ENCODE measurements around the gene DCHS2.

Gene DCHS2

DNA sequence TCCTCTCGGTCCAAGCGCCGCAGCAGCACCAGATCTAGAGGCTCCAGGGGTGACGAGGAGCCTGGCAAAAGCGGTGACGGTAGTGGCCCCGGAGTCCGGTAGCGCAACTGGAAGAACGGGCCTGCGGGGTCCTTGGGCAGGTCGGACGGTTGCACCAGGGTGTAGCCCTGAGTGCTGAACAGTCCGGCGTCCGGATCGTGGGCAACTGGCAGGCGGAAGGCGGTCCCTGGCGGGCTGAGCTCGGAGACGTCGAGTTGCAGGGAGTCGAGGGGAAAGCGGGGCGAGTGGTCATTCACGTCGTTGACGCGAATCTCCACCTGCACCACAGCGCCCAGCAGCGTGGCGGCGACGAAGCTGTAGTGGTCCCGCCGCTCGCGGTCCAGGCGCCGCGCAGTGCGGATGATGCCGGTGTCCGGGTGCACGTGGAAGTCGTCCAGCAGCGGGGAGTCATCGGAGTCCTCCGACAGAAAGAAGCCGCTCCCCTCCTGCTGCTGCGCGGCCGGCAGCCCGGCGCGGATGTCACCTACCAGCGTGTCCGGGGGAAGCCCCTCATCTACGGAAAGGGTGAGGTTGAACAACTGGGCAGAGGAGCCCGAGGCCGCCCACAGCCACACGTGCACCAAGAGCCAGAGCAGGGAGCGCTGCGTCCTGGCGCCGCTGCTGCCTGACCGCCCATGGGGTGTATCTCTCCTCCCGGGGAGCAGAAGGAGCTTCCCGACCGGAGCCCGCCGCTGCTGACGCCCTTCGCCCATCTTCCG, 837 bp downstream of the DCHS2 start:
- no peak for DNase-seq (ENCODE audit: low spot score)

GRCh38 chr4:154490234-154490582, 1.4 kb downstream of the DCHS2 start:
- no peak for DNase-seq (ENCODE audit: low spot score)

GRCh38 chr4:154489558-154490233, 1.9 kb downstream of the DCHS2 start:
- DNase-seq (ENCODE audit: low spot score), result no peak

- DNase-seq (ENCODE audit: low spot score), result no peak
These were observed 4.5 kb downstream of the DCHS2 start for GRCh38 chr4:154487145-154487544.

DNA sequence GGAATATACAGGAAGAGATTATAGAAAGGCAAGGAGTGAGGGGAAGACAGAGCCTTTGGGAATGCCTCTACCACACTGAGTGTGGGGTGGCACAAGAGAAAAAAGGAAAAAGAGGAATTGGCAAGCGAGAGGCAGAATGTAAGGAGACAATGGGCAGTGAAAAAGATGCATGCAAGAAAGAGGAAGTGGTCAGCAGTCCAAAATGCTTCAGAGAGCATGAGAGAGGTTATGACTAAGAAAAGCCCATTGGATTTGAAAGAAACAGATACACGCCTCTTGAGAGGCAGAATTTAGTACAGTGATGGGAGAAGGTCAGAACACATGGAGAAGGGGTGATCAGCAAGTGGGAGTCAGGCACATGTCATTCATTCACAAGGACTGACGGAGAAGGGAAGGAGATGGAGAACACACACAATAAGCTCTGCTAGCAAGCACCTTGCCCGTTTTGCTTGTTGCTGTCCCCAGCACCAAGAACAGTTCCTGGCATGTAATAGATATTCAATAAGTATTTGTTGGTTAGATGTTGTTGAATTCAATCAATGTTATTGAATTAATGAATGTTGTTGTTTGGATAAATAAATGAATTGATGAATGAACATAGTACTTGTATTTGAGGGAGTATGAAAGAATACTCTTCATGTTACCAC, 6.3 kb downstream of the DCHS2 start:
- no peak for DNase-seq (ENCODE audit: low spot score)

GRCh38 chr4:154478547-154478946, 13.1 kb downstream of the DCHS2 start:
- DNase-seq (ENCODE audit: low spot score), result no peak

DNA sequence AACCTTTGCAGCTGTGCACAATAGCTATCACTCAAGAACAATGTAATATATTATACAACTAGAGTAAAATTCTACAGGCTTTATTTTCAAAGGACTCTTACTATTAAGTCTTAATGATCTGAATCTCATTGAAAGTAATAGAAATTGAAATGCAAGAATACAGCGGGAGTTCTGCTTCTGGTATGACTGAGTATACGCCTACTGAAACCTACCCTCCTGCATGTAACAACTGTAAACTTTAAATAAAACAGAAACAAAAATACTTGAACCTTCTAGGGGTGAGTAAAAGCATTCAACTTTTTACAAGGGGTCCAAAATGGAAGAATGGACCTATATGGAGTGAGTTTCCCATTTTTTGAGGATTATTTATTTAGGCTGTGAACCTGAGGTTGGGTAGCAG, 13.5 kb downstream of the DCHS2 start:
- no peak for DNase-seq (ENCODE audit: low spot score)

DNA sequence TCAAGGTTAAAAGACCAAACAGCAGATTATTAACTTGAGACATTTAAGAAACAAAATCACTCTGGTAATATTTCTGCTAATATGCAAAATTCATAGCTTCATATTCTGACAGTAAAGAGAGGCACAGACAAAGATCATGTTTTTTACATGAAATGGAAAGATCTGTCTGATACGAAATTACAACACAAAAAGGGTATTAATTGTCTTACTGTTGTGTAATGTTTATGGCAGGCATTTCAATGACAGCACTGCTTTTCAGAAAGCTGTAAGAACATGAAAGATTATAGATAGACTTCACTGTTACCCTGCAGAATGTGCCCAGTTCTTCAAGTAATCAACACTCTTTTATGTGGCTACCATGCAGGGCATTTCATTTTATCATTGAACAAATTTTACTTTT, 15.4 kb downstream of the DCHS2 start:
- no peak for DNase-seq (ENCODE audit: low spot score)

DNA sequence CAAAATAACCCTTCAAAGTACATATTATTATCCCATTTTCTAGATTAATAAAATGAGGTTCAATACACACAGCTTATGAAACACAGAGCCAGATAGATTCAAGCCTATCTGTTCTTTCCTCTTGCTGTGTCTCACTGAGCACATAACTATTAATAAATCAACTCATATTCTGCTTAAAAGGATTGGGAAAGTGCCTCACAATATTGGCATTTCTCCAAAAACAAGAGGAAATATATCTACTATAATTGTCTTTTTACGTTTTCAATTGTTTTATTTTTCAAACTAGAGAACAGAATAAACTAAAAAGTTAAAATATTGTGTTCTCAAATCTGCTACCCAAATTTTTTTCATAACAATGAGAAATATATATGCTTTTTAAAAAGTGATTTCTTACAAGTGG, 15.8 kb downstream of the DCHS2 start:
- DNase-seq (ENCODE audit: low spot score), result no peak

GRCh38 chr4:154473497-154473896, 18.1 kb downstream of the DCHS2 start:
- DNase-seq (ENCODE audit: low spot score), result no peak

- no peak for DNase-seq (ENCODE audit: low spot score)
These were observed 18.7 kb downstream of the DCHS2 start for GRCh38 chr4:154472858-154473257.

DNA sequence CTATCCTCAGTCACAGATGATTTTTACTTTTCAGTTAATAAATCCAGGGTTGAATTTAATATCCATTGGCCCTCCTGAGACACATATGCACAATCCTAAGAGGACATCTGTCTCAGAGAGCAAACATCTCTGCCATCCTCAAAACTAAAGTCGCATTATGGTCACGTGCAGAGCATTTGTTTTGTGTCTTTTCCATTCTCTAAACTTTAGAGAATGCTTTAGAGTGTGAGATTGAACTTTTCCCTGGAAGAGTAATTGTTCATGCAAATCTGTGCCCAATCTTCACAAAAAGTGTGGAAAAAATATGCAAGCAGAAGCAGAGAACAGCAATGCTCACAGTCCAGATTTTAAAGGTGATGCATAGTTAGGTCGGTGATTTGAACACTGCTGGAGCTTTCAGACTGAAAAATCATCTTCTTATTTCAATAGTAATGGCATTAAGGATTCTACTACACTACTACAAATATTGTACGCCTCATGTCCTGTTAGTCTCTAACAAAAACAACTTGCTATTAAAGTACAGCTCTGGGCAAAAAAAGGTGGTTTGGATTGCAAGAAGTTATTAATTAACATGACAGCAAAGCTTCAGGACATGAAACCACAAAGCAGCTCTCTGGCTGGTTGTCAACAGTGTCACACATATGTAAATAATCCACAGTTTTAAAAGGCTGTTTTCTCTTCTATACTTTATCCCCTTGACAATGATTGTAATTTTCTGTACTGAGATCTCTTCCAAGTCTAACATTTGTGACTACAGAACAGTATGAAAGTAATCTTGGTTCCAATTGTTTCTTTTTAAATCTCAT, 19.9 kb downstream of the DCHS2 start:
- DNase-seq (ENCODE audit: low spot score), result no peak

- no peak for DNase-seq (ENCODE audit: low spot score)
These were observed 20.6 kb downstream of the DCHS2 start for GRCh38 chr4:154471032-154471431.

- DNase-seq (ENCODE audit: low spot score), result no peak
These were observed 23.7 kb downstream of the DCHS2 start for GRCh38 chr4:154467886-154468285.

DNA sequence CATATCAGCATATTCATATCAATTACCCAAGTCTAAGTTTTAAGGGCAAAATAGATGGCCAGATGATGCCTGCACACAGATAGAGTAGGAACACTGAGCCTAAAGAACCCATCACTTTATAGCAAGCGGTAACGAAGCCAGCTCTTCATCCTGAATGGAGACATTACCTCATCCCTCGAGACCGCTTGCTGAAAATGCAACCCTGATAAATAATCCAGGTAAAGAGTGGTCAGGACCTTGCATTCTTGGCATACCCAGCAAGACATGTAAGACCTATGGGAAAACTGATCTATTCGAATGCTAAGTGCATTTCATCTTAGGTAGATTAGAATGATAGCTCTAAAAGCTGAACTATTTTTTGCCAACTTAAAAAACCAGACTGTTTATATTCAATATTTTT, 25.3 kb downstream of the DCHS2 start:
- DNase-seq (ENCODE audit: low spot score), result no peak

DNA sequence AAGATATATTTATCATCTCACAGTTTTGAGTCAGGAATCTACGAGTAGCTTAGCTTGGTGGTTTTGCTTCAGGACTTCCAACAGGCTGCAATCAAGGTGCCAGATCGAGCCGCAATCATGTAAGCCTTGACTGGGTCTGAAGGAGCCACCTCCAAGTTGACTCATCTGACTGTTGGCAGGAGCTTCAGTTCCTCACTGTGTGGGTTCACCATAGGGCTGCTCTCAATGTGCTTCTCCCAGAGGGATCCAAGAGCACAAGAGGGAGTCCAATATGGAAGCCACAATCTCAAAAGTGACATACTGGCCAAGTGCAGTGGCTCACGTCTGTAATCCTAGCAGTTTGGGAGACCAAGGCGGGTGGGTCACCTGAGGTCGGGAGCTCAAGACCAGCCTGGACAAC, 26.5 kb downstream of the DCHS2 start:
- no peak for DNase-seq (ENCODE audit: low spot score)

- no peak for DNase-seq (ENCODE audit: low spot score)
These were observed 26.9 kb downstream of the DCHS2 start for GRCh38 chr4:154464654-154465053.

GRCh38 chr4:154462081-154462810, 29.4 kb downstream of the DCHS2 start:
- DNase-seq (ENCODE audit: low spot score), result no peak

DNA sequence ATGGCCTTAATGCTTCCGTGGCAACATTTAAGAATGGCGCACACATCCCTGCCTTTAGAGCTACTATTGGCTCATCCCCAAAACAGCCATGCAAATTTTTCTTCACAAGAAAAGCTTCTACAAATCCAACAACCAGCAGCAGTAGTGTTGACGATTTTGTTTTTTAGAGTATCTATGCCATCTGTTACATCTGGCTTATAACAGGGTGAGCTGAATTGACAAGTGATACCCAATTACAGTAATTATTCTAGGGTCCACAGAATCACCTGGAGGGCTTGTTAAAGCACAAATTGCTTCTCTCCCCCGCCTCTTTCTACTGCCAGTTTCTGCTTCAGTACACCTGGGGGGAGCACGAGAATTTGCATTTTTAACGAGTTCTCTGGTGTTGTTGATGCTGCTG, 34.1 kb downstream of the DCHS2 start:
- no peak for DNase-seq (ENCODE audit: low spot score)

DNA sequence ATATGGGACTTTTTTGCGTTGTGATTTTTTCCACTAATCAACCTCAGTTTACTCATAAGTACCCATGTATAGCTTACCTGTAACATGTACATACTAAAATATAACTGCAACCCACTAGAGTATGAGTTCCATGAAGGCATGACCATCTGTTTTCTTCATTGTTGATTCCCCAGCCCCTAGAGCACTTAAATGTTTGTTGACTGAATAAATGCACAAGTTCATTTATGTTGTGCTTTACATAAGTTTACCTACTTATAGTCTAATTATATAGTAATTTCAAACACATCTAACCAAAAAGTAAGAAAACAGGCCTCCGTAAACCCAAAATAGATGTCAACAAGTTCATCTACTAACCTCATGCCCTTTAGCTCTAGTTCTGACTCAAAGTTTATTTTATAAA, 34.7 kb downstream of the DCHS2 start:
- no peak for DNase-seq (ENCODE audit: low spot score)

GRCh38 chr4:154456240-154456639, 35.4 kb downstream of the DCHS2 start:
- DNase-seq (ENCODE audit: low spot score), result no peak

DNA sequence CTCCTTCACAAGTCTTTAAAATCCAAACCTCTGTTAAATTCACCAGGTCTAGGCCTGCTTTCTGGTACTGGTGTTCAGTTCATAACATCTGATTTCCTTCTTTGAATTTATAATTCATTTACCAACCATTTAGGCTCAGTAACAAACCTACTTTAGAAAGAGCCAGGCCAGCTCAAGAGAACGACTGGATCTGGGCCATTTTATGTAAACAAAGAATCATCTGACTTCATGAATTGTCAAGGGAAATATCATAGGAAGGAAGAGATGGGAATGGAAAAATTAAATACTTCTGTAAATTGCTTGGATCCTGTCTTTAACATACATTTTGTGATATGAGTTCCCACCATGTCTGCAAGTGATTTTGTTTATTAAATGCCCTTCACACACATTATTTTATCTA, 36.5 kb downstream of the DCHS2 start:
- no peak for DNase-seq (ENCODE audit: low spot score)
